AML-193 (cell line): Measurements from ENCODE around the gene SMCHD1.

ENCODE experiments used
- DNase-seq, 2 experiments: peaks; one replicate each; lab custom pipeline; 2025; lab: John Stamatoyannopoulos, UW

The SMCHD1 gene

DNA sequence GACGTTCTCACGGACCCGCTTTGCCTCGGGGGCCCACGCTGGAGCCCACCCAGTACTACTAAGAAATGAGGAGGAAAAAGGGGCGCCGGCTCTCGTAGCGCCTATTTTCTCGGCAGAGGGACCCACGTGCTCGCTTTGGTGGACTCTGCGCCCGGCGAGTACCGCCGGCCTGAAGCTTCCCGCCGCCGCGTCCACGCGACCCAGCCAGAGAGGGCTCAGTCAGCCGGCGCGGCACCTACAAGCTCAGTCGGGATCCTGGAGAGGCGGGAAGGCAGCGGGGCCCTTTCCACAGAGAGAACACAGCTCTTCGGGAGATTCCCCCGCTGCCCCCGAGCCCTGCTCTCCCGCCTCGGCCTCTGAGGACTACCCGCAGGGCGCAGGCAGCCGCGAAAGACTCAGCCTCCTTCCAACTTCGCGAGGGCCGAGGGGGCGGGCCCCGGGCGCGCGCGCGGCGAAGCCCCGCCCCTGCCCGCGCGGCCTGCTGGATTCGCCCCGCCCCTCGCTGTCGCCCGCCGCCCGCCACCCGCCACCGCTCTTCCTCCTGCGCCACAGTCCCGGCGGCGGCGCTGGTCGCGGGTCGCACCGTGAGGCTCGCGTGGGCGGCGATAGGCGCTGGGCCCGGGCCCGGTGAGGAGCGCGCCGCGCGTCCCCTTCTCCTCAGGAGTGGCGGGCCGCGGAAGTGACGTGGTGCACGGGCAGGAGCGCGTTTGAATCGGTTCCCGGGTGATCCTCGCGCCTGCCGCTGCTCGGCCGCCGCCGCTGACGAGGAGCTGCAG is at the start of gene SMCHD1:
Gene SMCHD1 (plus strand): TSS at position 549 of the 776 bp plus-strand sequence. CDS start 350 bp downstream, outside the sequence.
- DNase-seq = peak; percentile 56 to 57

GRCh38 chr18:2606335-2606734 is 49.2 kb upstream of the SMCHD1 start:
- no peak for DNase-seq

- no peak for DNase-seq
Measured at GRCh38 chr18:2609604-2610003, 45.9 kb upstream of the SMCHD1 start.

GRCh38 chr18:2610549-2610948 is 45.0 kb upstream of the SMCHD1 start:
- no peak for DNase-seq

GRCh38 chr18:2612996-2613395 is 42.5 kb upstream of the SMCHD1 start:
- no peak for DNase-seq

DNA sequence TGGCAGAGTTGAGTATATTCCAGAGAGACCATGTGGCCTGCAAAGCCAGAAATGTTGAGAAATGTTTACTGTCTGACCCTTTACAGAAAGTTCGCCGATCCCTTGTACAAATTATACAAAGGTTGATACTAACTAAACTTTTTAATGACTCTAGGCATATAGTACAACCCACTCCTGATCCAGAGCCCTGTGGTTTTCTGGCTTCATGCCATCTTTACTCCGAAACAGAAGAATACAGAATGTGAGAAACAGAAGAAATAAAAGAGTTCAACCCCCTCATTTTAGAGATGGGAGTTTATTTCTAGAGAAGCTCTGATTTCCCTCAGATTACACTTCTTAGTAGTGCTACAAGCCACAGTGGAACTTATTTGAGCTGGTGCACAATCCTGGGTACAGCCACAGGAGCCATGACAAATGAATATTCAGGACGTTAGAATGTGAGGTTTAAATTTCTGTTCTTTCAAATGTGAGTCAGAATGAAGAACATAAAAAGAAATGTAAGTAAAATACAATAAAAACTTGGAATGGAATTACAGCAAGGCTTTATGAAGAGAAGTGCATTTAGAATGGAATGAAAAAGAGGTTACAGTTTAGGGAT is 38.0 kb upstream of the SMCHD1 start:
- DNase-seq = no peak

- no peak for DNase-seq
Measured at GRCh38 chr18:2618009-2618408, 37.5 kb upstream of the SMCHD1 start.

DNA sequence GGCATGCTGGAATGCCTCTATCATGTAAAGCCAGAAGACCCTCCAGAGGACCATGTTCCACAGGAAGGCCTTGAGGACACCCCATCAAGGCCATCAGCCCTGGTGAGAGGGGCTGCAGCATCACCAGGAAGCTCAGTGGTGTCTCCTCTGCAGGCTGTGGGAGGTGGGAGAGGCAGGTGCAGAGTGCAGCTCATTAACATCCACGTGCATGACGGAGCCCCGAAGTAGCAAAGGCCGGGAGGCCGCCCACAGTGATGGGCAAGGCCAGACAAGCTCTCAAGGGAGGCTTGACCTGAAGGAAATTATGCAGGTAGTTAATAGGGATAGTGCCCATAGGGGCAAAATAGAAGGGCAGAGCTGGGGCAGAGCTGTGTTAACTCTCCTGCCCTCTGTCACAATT is 30.3 kb upstream of the SMCHD1 start:
- no peak for DNase-seq

DNA sequence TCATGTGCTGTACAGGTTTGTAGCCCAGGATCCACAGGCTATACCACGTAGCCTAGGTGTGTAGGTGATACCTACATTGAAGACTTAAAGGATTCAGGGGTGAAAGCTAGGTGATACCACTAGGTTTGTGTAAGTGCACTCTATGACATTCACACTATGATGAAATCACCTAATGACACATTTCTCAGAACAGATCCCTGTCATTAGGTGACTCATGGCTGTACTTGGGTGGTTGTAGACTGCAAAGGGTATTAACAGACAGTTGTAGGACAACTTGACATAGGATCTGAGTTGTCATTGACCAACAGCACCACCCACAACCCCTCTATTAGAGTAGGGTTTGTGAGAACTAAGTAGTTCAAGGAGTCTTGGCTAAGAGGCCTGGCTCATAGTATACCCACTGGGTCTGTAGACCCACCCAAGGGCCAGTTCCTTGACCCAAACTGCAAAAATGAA is 27.7 kb upstream of the SMCHD1 start:
- DNase-seq = peak; percentile 52 to 66

GRCh38 chr18:2629003-2629402 is 26.5 kb upstream of the SMCHD1 start:
- DNase-seq = no peak

- no peak for DNase-seq
Measured at GRCh38 chr18:2635586-2635985, 19.9 kb upstream of the SMCHD1 start.

DNA sequence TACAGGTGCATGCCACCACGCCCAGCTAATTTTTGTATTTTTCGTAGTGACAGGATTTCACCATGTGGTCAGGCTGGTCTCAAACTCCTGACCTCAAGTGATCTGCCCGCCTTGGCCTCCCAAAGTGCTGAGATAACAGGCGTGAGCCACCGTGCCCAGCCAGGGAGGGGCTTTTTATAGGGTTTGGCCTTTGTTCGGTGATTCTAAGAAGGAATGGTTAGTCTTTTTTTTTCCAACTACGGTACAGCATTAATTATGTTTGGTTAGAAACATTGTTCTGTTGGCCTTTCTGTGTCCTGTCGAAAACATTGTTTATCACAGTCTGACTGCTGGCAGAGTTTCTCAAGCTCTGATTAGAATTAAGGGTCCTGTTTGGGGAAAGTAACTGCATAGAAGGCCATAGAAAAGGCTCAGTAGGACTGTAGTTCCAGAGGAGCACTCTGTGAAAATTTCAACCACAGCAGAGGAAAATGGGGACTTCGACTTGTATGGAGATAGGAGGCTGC is 19.3 kb upstream of the SMCHD1 start:
- no peak for DNase-seq

GRCh38 chr18:2641638-2642037 is 13.9 kb upstream of the SMCHD1 start:
- DNase-seq = no peak

GRCh38 chr18:2642771-2643170 is 12.8 kb upstream of the SMCHD1 start:
- no peak for DNase-seq

DNA sequence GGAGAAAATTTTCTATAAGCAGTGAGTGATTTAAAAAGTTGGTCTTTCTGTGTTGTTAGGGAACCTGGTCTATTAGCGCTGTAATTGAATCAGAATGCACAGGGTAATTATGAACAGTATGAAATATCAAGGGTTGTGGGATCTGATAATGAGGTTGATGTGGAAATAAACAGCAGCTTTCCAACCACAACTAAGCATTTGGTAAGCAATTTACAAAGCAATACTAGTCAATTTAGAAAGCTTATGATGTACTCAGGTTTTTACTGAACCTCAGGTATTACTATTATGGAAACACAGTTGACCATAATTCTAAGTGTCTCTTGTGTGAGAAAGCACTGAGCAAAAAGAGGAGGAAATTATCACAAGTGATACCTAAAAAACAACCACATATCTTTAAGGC is 11.0 kb upstream of the SMCHD1 start:
- no peak for DNase-seq

GRCh38 chr18:2651981-2652380 is 3.5 kb upstream of the SMCHD1 start:
- DNase-seq = no peak

GRCh38 chr18:2653467-2653866 is 2.1 kb upstream of the SMCHD1 start:
- DNase-seq = peak; percentile 79 to 85

GRCh38 chr18:2654169-2654927 is 1.2 kb upstream of the SMCHD1 start:
- peak in 1 of 2 experiments; percentile 13 for DNase-seq

DNA sequence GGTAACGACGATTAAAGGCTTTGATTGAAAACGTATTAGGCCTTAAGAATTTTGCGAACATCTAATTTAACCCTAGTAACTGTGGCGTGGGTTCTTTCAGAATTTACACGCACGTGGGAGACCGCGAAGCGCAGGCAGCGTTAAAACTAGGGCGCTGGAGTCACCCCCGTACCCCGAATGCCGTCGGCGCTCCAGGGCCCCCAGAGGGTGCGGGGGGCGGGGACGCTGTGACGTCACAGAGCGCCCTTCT is 673 bp upstream of the SMCHD1 start:
- no peak for DNase-seq

GRCh38 chr18:2655954-2656236 is 369 bp downstream of the SMCHD1 start:
- peak in 1 of 2 experiments; percentile 36 for DNase-seq

- DNase-seq = peak; percentile 66 to 67
Measured at GRCh38 chr18:2656237-2656980, 883 bp downstream of the SMCHD1 start.

GRCh38 chr18:2656981-2657512 is 1.5 kb downstream of the SMCHD1 start:
- no peak for DNase-seq
